ENCODE data around the gene HSPB9. TPM values are rescaled to one million over a fixed set of nuclear protein-coding genes. Genes with fewer than 3 reads are reported as not detected.

HSPB9 gene
- total and polyA plus RNA-seq, 9 of the 15 experiments (the other 6 are each of a cell fraction or from before 2014, with no cell fraction given): 0.04 to 0.16 (median 0.08) TPM; not detected in 3

DNA sequence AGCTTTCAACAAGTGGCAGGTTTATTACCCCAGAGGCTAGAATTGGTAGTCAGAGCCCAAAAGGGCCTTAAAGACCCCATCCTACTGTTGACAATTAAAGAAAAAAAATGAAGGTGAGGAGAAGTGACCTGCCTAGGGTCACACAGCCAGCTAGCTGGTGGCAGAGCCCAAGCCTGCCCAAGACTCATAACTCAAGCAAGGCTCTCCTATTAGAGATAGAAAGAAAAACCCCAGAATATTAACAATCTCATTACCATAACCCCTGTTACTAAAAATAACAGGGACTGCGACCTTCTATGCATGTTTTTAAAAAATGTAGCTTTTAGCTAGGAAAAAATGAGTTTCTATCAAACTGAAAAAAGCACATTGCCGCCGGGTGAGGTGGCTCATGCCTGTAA, 14.0 kb downstream of the HSPB9 start (continued):
- TF ChIP-seq NR0B1 (IDR thresholded peaks at IDR 0.05; ENCODE audit: partially characterized antibody): no peak
- TF ChIP-seq NR3C1 (CRISPR knock-in tag; IDR thresholded peaks at IDR 0.05): no peak

- no TSS peak for BruUV-seq (replicated peaks)
- ATAC-seq (0 out of 3 replicates have a peak, but pooled peaks have one; percentile 19), FAIRE-seq (peak; percentile 59), DNase-seq (ENCODE audit: extremely low read depth in 1 of 4, low spot score in 3 of 4) (no peak)
- no peak overlapping the region for H3K4me2 ChIP-seq (ENCODE audit: insufficient read depth, low read length)
- WGBS (ENCODE audit: insufficient coverage, low coverage, missing lambda C conversion rate): 77% methylated on average over 7 of the region's 7 CpGs
- H2AFZ ChIP-seq (ENCODE audit: low read depth, low read length): no peak overlapping the region
- ChIA-PET CTCF (ENCODE audit: low intra/inter-chr PET ratio) (no interaction called here), POLR2A (interaction anchor here (1.2 to 1.9 kb wide), 3 partner anchors 11 to 18 kb away, joined by 4 to 8 read pairs (median 6); partner anchors contain the start of gene KAT2A)
- peaks cover 80% of the 10 kb centered on the region for H3K36me3 ChIP-seq (ENCODE audit: control insufficient read depth, insufficient read depth, low read length)
- in situ Hi-C loops (cut with MboI): no loop called here
- intact Hi-C loops (cut with micrococcal nuclease): no loop called here
- no peak overlapping the region for H3K27ac ChIP-seq (ENCODE audit: extremely low read depth, low read depth, low read length)
- peak overlapping the region in 1 of 2 experiments; percentile 84; a peak in 2 of 4 replicates for H3K9ac ChIP-seq (ENCODE audit: insufficient read depth in 1 of 2, low read depth in 2 of 2, low read length in 2 of 2)
- no peaks in the 10 kb centered on the region for H3K9me1 ChIP-seq (ENCODE audit: control insufficient read depth, insufficient read depth, low read length)
- no peaks in the 10 kb centered on the region for H3K9me3 ChIP-seq (replicated peaks; ENCODE audit: control insufficient read depth, insufficient read depth, low read depth, low read length)
- no peak overlapping the region for H3K4me3 ChIP-seq
- H3K27me3 ChIP-seq (ENCODE audit: control insufficient read depth in 2 of 2, insufficient read depth in 2 of 2, low read length in 2 of 2): no peaks in the 10 kb centered on the region
- peaks cover 80% of the 10 kb centered on the region for H3K79me2 ChIP-seq (ENCODE audit: control insufficient read depth, insufficient read depth, low read length)
- peaks cover 10% of the 10 kb centered on the region; the same call in 1 of the 2 replicates for H4K20me1 ChIP-seq (replicated peaks; ENCODE audit: control insufficient read depth, insufficient read depth, low read length)
- H3K4me1 ChIP-seq (replicated peaks in 1 of 2; ENCODE audit: control insufficient read depth in 2 of 2, insufficient read depth in 2 of 2, low read length in 2 of 2): peaks cover 9 to 11% of the 10 kb centered on the region in 2 experiments; a peak in 3 of 5 replicates
- TF ChIP-seq, protein P1, sequence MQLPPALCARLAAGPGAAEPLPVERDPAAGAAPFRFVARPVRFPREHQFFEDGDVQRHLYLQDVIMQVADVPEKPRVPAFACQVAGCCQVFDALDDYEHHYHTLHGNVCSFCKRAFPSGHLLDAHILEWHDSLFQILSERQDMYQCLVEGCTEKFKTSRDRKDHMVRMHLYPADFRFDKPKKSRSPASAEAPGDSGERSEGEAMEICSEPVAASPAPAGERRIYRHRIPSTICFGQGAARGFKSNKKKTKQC (CRISPR knock-in tag; IDR thresholded peaks at IDR 0.05): no peak
- TF ChIP-seq, protein P2, sequence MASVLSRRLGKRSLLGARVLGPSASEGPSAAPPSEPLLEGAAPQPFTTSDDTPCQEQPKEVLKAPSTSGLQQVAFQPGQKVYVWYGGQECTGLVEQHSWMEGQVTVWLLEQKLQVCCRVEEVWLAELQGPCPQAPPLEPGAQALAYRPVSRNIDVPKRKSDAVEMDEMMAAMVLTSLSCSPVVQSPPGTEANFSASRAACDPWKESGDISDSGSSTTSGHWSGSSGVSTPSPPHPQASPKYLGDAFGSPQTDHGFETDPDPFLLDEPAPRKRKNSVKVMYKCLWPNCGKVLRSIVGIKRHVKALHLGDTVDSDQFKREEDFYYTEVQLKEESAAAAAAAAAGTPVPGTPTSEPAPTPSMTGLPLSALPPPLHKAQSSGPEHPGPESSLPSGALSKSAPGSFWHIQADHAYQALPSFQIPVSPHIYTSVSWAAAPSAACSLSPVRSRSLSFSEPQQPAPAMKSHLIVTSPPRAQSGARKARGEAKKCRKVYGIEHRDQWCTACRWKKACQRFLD (CRISPR knock-in tag; IDR thresholded peaks at IDR 0.05): no peak
- TF ChIP-seq TEAD4 (IDR thresholded peaks at IDR 0.05; ENCODE audit: low read length): no peak
- no peak for TF ChIP-seq TEAD4 (CRISPR knock-in tag; IDR thresholded peaks at IDR 0.05; ENCODE audit: borderline replicate concordance)
- TF ChIP-seq HSF4 (CRISPR knock-in tag; IDR thresholded peaks at IDR 0.05; ENCODE audit: borderline replicate concordance): no peak
- TF ChIP-seq CREB5 (CRISPR knock-in tag; IDR thresholded peaks at IDR 0.05): no peak
- TF ChIP-seq FOXJ2 (tag; IDR thresholded peaks at IDR 0.05): no peak
- no peak for TF ChIP-seq TCF7 (IDR thresholded peaks at IDR 0.05; ENCODE audit: borderline replicate concordance)
- no peak for TF ChIP-seq SETDB1 (IDR thresholded peaks at IDR 0.05; ENCODE audit: low read length)
These were observed 16.3 kb downstream of the HSPB9 start for GRCh38 chr17:42138749-42139492.
